ENCODE measurements around the gene RBM20. TPM values are rescaled to one million over a fixed set of nuclear protein-coding genes. Genes with fewer than 3 reads are reported as not detected.
"Not testable (repeated sequence)": the region's sequence is repeated elsewhere in the genome, so short reads cannot be mapped to it uniquely, and the experiment has no call there.

The RBM20 gene
- total RNA-seq, 2 donors from 2014 or later: 51.7 to 59.9 TPM

GRCh38 chr10:110865809-110866482 lies 221.8 kb downstream of the RBM20 start:
- no peak for DNase-seq (ENCODE audit: low spot score)
- TF ChIP-seq CTCF (IDR thresholded peaks at IDR 0.05): no peak
- H3K9me3 ChIP-seq: no peaks in the 10 kb centered on the region
- H3K27me3 ChIP-seq: no peaks in the 10 kb centered on the region
- peak overlapping the region; percentile 62 to 66 for H3K27ac ChIP-seq
- H3K4me3 ChIP-seq: no peak overlapping the region
- H3K36me3 ChIP-seq: no peaks in the 10 kb centered on the region
- H3K4me1 ChIP-seq: peaks cover 0 to 29% of the 10 kb centered on the region in 2 donors

- peaks cover 0 to 32% of the 10 kb centered on the region in 2 donors for H3K4me1 ChIP-seq
- not testable (repeated sequence) for H3K36me3 ChIP-seq; H3K9me3 ChIP-seq; DNase-seq (ENCODE audit: low spot score); H3K4me3 ChIP-seq; H3K27ac ChIP-seq; H3K27me3 ChIP-seq
Measured at GRCh38 chr10:110867011-110867806, 223.1 kb downstream of the RBM20 start.

GRCh38 chr10:110867807-110868465 lies 223.8 kb downstream of the RBM20 start:
- TF ChIP-seq CTCF (IDR thresholded peaks at IDR 0.05): no peak
- Histone ChIP-seq H3K27ac (no peak overlapping the region), H3K36me3 (no peaks in the 10 kb centered on the region), H3K9me3 (no peaks in the 10 kb centered on the region), H3K27me3 (no peaks in the 10 kb centered on the region), H3K4me1 (peaks cover 0 to 32% of the 10 kb centered on the region in 2 donors), H3K4me3 (no peak overlapping the region)
- DNase-seq (ENCODE audit: low spot score): no peak

GRCh38 chr10:110868981-110869380 lies 224.8 kb downstream of the RBM20 start:
- H3K36me3 ChIP-seq: no peaks in the 10 kb centered on the region
- no peak overlapping the region for H3K4me3 ChIP-seq
- no peak for DNase-seq (ENCODE audit: low spot score)
- H3K4me1 ChIP-seq: peaks cover 0 to 33% of the 10 kb centered on the region in 2 donors
- H3K9me3 ChIP-seq: no peaks in the 10 kb centered on the region
- H3K27me3 ChIP-seq: no peaks in the 10 kb centered on the region
- H3K27ac ChIP-seq: no peak overlapping the region
- TF ChIP-seq CTCF (IDR thresholded peaks at IDR 0.05): no peak

- H3K27ac ChIP-seq: peak overlapping the region; percentile 96 to 99
- H3K36me3 ChIP-seq: peaks cover under 1% of the 10 kb centered on the region
- H3K27me3 ChIP-seq: no peaks in the 10 kb centered on the region
- H3K4me3 ChIP-seq: peak overlapping the region; percentile 74 to 99
- no peak for TF ChIP-seq CTCF (IDR thresholded peaks at IDR 0.05)
- no peaks in the 10 kb centered on the region for H3K9me3 ChIP-seq
- DNase-seq (ENCODE audit: low spot score): no peak
- peaks cover 0 to 24% of the 10 kb centered on the region in 2 donors for H3K4me1 ChIP-seq
Measured at GRCh38 chr10:110870823-110871297, 226.7 kb downstream of the RBM20 start.
